Subcutaneous adipose tissue (tissue), 4 donors: ENCODE results near the gene HMGB3. TPM values are rescaled to one million over a fixed set of nuclear protein-coding genes. Genes with fewer than 3 reads are reported as not detected.

Experiments
- total RNA-seq, 4 donors: library from RNA; depleted of rRNA; stranded (reverse); fragments of >200 nt; gene quantifications; one replicate each; pipeline ENCODE4 v1.1.0, GENCODE V29; 2016
- TF ChIP-seq, protein P1 (sequence below): fragments of 450-650 bp; IDR thresholded peaks from one replicate; pipeline ENCODE4 v1.5.1; 2016; ENCODE audit warnings: low read depth, mild to moderate bottlenecking, control low read depth, antibody characterized with exemption, moderate library complexity

HMGB3 gene
- total RNA-seq, 4 donors from 2014 or later = 1.5 to 6.3 (median 4.7) TPM

DNA sequence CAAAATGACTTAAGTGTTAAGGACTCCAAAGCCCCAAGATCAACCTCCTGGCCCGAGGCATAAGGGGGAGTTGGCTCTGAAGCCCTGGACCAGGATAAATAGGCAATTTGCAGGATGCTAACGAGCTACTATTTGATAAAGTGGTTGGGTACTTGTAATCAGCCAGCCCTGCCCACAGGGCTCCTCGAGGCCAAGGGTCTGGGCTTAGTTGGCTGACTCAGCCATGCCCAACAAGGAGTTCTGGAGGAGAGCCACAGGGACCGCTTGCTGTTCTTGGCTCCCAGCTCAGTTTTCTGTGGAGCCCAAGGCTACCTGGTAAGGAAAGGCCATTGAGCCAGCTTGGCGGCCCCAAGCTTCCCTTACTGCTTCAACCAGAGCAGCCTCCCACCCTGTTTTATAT is 7.8 kb downstream of the HMGB3 start:
- TF ChIP-seq, protein P1, sequence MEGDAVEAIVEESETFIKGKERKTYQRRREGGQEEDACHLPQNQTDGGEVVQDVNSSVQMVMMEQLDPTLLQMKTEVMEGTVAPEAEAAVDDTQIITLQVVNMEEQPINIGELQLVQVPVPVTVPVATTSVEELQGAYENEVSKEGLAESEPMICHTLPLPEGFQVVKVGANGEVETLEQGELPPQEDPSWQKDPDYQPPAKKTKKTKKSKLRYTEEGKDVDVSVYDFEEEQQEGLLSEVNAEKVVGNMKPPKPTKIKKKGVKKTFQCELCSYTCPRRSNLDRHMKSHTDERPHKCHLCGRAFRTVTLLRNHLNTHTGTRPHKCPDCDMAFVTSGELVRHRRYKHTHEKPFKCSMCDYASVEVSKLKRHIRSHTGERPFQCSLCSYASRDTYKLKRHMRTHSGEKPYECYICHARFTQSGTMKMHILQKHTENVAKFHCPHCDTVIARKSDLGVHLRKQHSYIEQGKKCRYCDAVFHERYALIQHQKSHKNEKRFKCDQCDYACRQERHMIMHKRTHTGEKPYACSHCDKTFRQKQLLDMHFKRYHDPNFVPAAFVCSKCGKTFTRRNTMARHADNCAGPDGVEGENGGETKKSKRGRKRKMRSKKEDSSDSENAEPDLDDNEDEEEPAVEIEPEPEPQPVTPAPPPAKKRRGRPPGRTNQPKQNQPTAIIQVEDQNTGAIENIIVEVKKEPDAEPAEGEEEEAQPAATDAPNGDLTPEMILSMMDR = no peak

- TF ChIP-seq, protein P1 = no peak
Observed at GRCh38 chrX:151000861-151001331, 17.8 kb downstream of the HMGB3 start.

DNA sequence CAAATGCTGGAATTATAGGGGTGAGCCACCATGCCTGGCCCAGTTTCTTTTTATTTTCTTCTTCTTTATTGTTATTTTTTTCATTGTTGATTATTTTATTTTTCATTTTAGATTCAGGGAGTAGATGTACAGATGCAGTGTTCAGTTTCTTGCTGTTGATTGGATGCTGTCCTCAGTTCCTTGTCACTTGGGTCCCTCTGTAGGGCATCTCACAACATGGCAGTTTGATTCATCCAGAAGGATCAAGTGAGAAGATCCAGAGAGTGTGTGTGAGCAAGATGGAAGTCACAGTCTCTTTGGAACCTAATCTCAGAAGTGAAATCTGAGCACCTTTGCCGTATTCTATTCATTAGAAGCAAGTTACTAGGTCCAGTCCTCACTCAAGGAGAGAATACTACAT is 20.9 kb downstream of the HMGB3 start:
- TF ChIP-seq, protein P1 = no peak

GRCh38 chrX:151006410-151007109 is 23.4 kb downstream of the HMGB3 start:
- TF ChIP-seq, protein P1 = no peak

- TF ChIP-seq, protein P1 = no peak
Observed at GRCh38 chrX:151009582-151009981, 26.4 kb downstream of the HMGB3 start.

DNA sequence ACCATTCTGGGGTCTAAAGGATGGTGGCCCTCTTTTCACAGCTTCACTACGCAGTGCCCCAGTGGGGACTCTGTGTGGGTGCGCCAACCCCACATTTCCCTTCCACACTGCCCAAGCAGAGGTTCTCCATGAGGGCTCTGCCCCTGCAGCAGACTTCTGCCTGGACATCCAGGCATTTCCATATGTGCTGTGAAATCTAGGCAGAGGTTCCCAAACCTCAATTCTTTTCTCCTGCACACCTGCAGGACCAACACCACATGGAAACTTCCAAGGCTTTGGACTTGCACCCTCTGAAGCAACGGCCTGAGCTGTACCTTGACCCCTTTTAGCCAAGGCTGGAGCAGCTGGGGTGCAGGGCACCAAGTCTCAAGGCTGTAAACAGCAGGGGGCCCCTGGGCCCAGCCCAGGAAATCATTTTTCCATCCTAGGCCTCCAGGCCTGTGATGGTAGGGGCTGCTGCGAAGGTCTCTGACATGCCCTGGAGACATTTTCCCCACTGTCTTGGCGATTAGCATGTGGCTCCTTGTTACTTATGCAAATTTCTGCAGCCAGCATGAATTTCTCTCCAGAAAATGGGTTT is 30.1 kb downstream of the HMGB3 start:
- TF ChIP-seq, protein P1 = no peak

GRCh38 chrX:151015684-151016083 is 32.5 kb downstream of the HMGB3 start:
- TF ChIP-seq, protein P1 = no peak
